Lung (tissue), 12 donors: ENCODE measurements around the gene OR13F1. TPM values are rescaled to one million over a fixed set of nuclear protein-coding genes. Genes with fewer than 3 reads are reported as not detected.

Experiments used
- ATAC-seq: fragments of 200-7000 bp; cut with Tn5 transposase; one replicate; pipeline ENCODE4 v1.9.1; 2020; ENCODE audit warnings: moderate number of reproducible peaks; ENCODE audit not compliant: insufficient read depth, low FRiP score
- DNase-seq, 3 donors: peaks; one replicate each; pipeline ENCODE4 v3.0.0-alpha.2; 2013 to 2017
- H3K27ac ChIP-seq, 2 donors: one replicate each; pipeline ENCODE4 v1.5.1; 2013; ENCODE audit warnings: mild to moderate bottlenecking in 2 of 2, moderate library complexity in 2 of 2, control low read depth in 1 of 2, inconsistent platforms in 1 of 2, low read depth in 1 of 2, low read length in 1 of 2
- H3K27me3 ChIP-seq, 3 donors: one replicate each; pipeline ENCODE4 v1.5.1; 2013; ENCODE audit warnings: low read length in 2 of 3; ENCODE audit not compliant: control insufficient read depth in 3 of 3, insufficient read depth in 3 of 3
- H3K36me3 ChIP-seq, 4 donors: one replicate each; pipeline ENCODE4 v1.5.1; 2013; ENCODE audit warnings: low read length in 4 of 4, mild to moderate bottlenecking in 1 of 4, moderate library complexity in 1 of 4; ENCODE audit not compliant: control insufficient read depth in 4 of 4, insufficient read depth in 4 of 4
- H3K4me1 ChIP-seq, 5 donors: one replicate each; pipeline ENCODE4 v1.5.1; 2013; ENCODE audit warnings: low read length in 5 of 5, mild to moderate bottlenecking in 2 of 5, moderate library complexity in 1 of 5; ENCODE audit not compliant: control insufficient read depth in 5 of 5, insufficient read depth in 5 of 5
- H3K4me3 ChIP-seq: one replicate; pipeline ENCODE4 v1.5.1; 2013; ENCODE audit warnings: mild to moderate bottlenecking, control low read depth, moderate library complexity
- H3K9ac ChIP-seq, 2 donors: one replicate each; pipeline ENCODE4 v1.5.1; 2013; ENCODE audit warnings: low read length in 2 of 2, control low read depth in 1 of 2; ENCODE audit not compliant: insufficient read depth in 1 of 2
- H3K9me3 ChIP-seq, 4 donors: one replicate each; pipeline ENCODE4 v1.5.1; 2013; ENCODE audit warnings: low read length in 3 of 4, mild to moderate bottlenecking in 1 of 4, moderate library complexity in 1 of 4; ENCODE audit not compliant: control insufficient read depth in 4 of 4, insufficient read depth in 3 of 4
- WGBS, 2 donors: extraction: QIAGEN DNeasy Blood & Tissue Kit; methylation state at CpG; one replicate each; pipeline ENCODE4 v1.1.7; 2013; 5-methylcytosine and 5-hydroxymethylcytosine counted together
- polyA plus RNA-seq, 2 donors: library from polyadenylated mRNA; stranded (reverse); fragments of 200-250 nt; gene quantifications; one replicate each; pipeline ENCODE4 v1.2.1, GENCODE V29; 2013
- total RNA-seq, 2 donors: library from RNA; depleted of rRNA in 1 of 2; stranded (reverse); fragments of >200 nt in 1 of 2; gene quantifications; one replicate each; pipeline ENCODE4 v1.2.1, GENCODE V29; 2014 to 2021
- TF ChIP-seq, protein P1 (sequence below): IDR thresholded peaks from 2 replicates; pipeline ENCODE4 v1.5.1; 2012; ENCODE audit warnings: mild to moderate bottlenecking; ENCODE audit errors: control extremely low read depth, extremely low read depth
- donor health status: control.
- donor health status: control.
- donor health status: Bipolar disorder and iron deficiency.
- donor health status: healthy.
- donor health status: DM: yes; HTN: yes; CAD: no.

The OR13F1 gene
- total and polyA plus RNA-seq, 4 donors, result not detected

DNA sequence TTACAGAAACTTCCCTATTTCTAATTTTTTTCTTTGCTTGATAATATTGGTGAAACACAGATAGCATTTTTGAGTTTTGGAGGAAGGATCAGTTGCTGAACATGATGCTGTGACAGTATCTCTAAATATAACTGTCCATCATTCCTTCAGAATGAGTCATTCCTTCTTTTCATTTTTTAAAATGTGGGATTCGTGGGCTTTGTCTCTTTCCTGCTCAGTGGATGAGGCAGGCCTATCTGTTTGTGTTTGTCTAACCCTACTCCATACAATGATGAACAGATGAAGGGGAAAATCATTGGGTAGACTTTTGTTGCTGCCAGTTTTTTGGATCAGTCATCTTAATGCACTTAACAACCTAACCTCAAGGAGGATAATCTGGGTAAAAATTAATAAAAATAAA lies 49.2 kb downstream of the OR13F1 start:
- WGBS, 2 donors, result 38 to 51% methylated on average over 1 of the region's 1 CpG
- H3K9ac ChIP-seq, result no peak overlapping the region
- H3K4me1 ChIP-seq, result no peaks in the 10 kb centered on the region
- no peak overlapping the region for H3K27ac ChIP-seq
- DNase-seq, result no peak
- TF ChIP-seq, protein P1, sequence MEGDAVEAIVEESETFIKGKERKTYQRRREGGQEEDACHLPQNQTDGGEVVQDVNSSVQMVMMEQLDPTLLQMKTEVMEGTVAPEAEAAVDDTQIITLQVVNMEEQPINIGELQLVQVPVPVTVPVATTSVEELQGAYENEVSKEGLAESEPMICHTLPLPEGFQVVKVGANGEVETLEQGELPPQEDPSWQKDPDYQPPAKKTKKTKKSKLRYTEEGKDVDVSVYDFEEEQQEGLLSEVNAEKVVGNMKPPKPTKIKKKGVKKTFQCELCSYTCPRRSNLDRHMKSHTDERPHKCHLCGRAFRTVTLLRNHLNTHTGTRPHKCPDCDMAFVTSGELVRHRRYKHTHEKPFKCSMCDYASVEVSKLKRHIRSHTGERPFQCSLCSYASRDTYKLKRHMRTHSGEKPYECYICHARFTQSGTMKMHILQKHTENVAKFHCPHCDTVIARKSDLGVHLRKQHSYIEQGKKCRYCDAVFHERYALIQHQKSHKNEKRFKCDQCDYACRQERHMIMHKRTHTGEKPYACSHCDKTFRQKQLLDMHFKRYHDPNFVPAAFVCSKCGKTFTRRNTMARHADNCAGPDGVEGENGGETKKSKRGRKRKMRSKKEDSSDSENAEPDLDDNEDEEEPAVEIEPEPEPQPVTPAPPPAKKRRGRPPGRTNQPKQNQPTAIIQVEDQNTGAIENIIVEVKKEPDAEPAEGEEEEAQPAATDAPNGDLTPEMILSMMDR, result no peak
- H3K36me3 ChIP-seq, result no peaks in the 10 kb centered on the region
- H3K4me3 ChIP-seq, result no peak overlapping the region
- no peaks in the 10 kb centered on the region for H3K27me3 ChIP-seq
- ATAC-seq, result no peak
- peaks cover 0 to 5% (median 0%) of the 10 kb centered on the region in 4 donors for H3K9me3 ChIP-seq

Other genes starting within 250 kb of the OR13F1 start
- gene OR13C4, start 22.9 kb downstream of the OR13F1 start, total RNA-seq, result not detected
- gene OR13C4, start 22.9 kb downstream of the OR13F1 start, polyA plus RNA-seq, result not detected
- not detected for gene OR13C3, start 32.6 kb downstream of the OR13F1 start, total RNA-seq
- gene OR13C3, start 32.6 kb downstream of the OR13F1 start, polyA plus RNA-seq, result not detected
- gene OR13C8, start 64.9 kb downstream of the OR13F1 start, total RNA-seq, result not detected
- gene OR13C8, start 64.9 kb downstream of the OR13F1 start, polyA plus RNA-seq, result not detected
- not detected for gene OR13C5, start 95.2 kb downstream of the OR13F1 start, total RNA-seq
- gene OR13C5, start 95.2 kb downstream of the OR13F1 start, polyA plus RNA-seq, result not detected
- gene OR13C2, start 101.4 kb downstream of the OR13F1 start, total RNA-seq, result not detected
- gene OR13C2, start 101.4 kb downstream of the OR13F1 start, polyA plus RNA-seq, result not detected
- not detected for gene OR13C9, start 113.9 kb downstream of the OR13F1 start, total RNA-seq
- not detected for gene OR13C9, start 113.9 kb downstream of the OR13F1 start, polyA plus RNA-seq
- gene OR13D1, start 190.3 kb downstream of the OR13F1 start, total RNA-seq, result not detected
- not detected for gene OR13D1, start 190.3 kb downstream of the OR13F1 start, polyA plus RNA-seq
- gene NIPSNAP3A, start 243.4 kb downstream of the OR13F1 start, total RNA-seq, result 10 to 100 TPM; 20.1 to 49.5 TPM
- 10 to 100 TPM; 18.9 to 23.6 TPM for gene NIPSNAP3A, start 243.4 kb downstream of the OR13F1 start, polyA plus RNA-seq